ENCODE data around the gene L1CAM.
A peak's percentile ranks its signal among the peaks of the same experiment; 100 is the strongest.
"Not testable (repeated sequence)": the region's sequence is repeated elsewhere in the genome, so short reads cannot be mapped to it uniquely, and the experiment has no call there.

The L1CAM gene

GRCh38 chrX:153829799-153830639 is 56.0 kb downstream of the L1CAM start, which contains the start of gene PDZD4:
PDZD4 (minus strand) TSS chrX:153830544; CDS start chrX:153830298, 246 bp downstream.
- peaks cover 56% of the 10 kb centered on the region for H3K27me3 Mint-ChIP-seq (ENCODE audit: low read depth)
- H3K9me3 Mint-ChIP-seq, result no peaks in the 10 kb centered on the region
- H3K4me3 Mint-ChIP-seq, result peak within 1 kb of the TSS; percentile 60
- H3K36me3 Mint-ChIP-seq (ENCODE audit: low read depth), result no peaks in the 10 kb centered on the region
- H3K27ac Mint-ChIP-seq, result no peak within 1 kb of the TSS
- H3K4me1 Mint-ChIP-seq (ENCODE audit: low read depth), result peaks cover 3% of the 10 kb centered on the region

DNA sequence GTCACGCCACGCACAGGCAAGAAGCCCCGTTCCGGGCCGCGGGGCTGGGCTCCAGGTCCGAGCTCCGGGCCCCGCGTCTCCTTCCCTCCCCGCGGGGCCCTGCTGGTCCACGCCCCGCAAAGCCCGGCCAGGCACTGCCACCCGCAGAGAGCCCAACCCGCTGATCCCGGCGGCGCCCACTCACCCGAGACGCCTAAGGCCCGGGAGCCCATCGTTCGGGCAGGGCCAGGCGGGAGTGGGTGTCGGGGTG is 56.5 kb downstream of the L1CAM start:
- Mint-ChIP-seq H3K36me3 (ENCODE audit: low read depth) (no peaks in the 10 kb centered on the region), H3K4me1 (ENCODE audit: low read depth) (peaks cover 3% of the 10 kb centered on the region), H3K9me3 (no peaks in the 10 kb centered on the region), H3K27me3 (ENCODE audit: low read depth) (peaks cover 54% of the 10 kb centered on the region), H3K27ac (no peak overlapping the region), H3K4me3 (peak overlapping the region; percentile 60)

DNA sequence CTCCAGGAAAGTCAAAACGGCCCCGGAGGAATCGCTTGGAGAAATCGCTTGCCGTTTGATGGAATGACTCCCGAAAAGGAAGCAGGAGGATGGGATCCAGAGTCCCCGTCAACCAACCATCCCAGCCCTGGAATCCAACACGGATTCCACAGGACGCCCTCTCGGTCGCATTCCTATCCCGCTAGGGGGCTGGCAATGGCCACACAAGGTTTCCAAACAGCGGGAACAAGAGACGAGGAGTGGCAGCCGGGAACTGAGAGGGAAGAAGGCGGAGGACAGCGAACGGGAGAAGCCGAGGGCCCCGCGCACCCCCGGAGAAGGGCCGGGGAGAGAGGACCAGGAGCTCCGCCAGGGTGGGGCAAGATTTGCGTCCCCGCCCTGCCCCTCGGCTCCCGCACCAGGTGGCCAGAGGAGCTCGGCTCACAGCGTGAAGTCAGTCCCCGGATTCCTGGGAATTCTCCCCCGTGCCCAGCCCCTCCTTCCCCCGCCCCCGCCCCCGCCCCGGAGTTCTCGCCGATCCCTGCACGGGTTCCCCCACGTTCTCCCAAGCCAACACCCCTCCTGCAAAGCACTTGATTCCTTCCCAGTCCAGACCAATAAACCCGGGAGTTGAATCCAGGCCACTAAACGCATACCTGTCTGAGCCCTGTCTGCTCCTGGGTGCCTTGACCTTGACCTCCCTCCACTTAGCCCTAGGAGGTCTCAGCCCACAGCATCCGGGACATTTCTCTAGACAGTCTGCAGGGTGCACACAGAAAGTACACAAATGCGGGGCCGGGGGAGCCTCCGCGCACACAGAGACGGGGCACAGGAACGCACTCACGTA is 57.0 kb downstream of the L1CAM start:
- H3K9me3 Mint-ChIP-seq, result no peaks in the 10 kb centered on the region
- no peaks in the 10 kb centered on the region for H3K36me3 Mint-ChIP-seq (ENCODE audit: low read depth)
- H3K27ac Mint-ChIP-seq, result no peak overlapping the region
- peaks cover 4% of the 10 kb centered on the region for H3K4me1 Mint-ChIP-seq (ENCODE audit: low read depth)
- peaks cover 50% of the 10 kb centered on the region for H3K27me3 Mint-ChIP-seq (ENCODE audit: low read depth)
- peak overlapping the region; percentile 60 for H3K4me3 Mint-ChIP-seq

DNA sequence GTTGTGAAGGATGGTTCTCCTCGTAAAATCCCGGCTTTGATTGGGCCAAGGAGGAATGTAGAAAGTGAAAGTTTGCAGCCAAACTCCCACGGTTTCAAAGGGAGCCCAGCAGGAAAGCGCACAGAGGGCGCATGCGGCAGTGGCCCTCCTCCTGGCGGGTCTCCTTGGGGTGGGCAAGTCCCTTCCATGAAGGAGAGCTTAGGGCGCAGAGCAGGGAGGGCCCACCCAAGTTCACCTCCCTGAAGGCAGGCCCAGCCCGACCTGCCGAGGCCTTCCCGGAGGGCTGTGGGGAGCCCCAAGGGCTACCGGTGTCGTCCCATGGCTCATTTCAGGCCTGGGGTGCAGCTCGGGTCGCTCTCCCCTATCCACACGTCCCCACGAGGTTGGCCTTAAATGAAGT is 57.7 kb downstream of the L1CAM start:
- no peak overlapping the region for H3K4me3 Mint-ChIP-seq
- peaks cover 50% of the 10 kb centered on the region for H3K27me3 Mint-ChIP-seq (ENCODE audit: low read depth)
- H3K27ac Mint-ChIP-seq, result no peak overlapping the region
- peaks cover 6% of the 10 kb centered on the region for H3K4me1 Mint-ChIP-seq (ENCODE audit: low read depth)
- no peaks in the 10 kb centered on the region for H3K36me3 Mint-ChIP-seq (ENCODE audit: low read depth)
- H3K9me3 Mint-ChIP-seq, result no peaks in the 10 kb centered on the region

GRCh38 chrX:153827903-153828302 is 58.1 kb downstream of the L1CAM start:
- Mint-ChIP-seq H3K27me3 (ENCODE audit: low read depth) (peaks cover 47% of the 10 kb centered on the region), H3K9me3 (no peaks in the 10 kb centered on the region), H3K27ac (peak overlapping the region; percentile 45), H3K36me3 (ENCODE audit: low read depth) (no peaks in the 10 kb centered on the region), H3K4me3 (no peak overlapping the region), H3K4me1 (ENCODE audit: low read depth) (peaks cover 6% of the 10 kb centered on the region)

GRCh38 chrX:153827016-153827415 is 59.0 kb downstream of the L1CAM start:
- peaks cover 13% of the 10 kb centered on the region for H3K4me1 Mint-ChIP-seq (ENCODE audit: low read depth)
- peaks cover 43% of the 10 kb centered on the region for H3K27me3 Mint-ChIP-seq (ENCODE audit: low read depth)
- no peak overlapping the region for H3K4me3 Mint-ChIP-seq
- H3K9me3 Mint-ChIP-seq, result no peaks in the 10 kb centered on the region
- H3K36me3 Mint-ChIP-seq (ENCODE audit: low read depth), result no peaks in the 10 kb centered on the region
- no peak overlapping the region for H3K27ac Mint-ChIP-seq

- no peak overlapping the region for H3K4me3 Mint-ChIP-seq
- H3K27me3 Mint-ChIP-seq (ENCODE audit: low read depth), result peaks cover 32% of the 10 kb centered on the region
- no peaks in the 10 kb centered on the region for H3K9me3 Mint-ChIP-seq
- no peak overlapping the region for H3K27ac Mint-ChIP-seq
- H3K4me1 Mint-ChIP-seq (ENCODE audit: low read depth), result peaks cover 14% of the 10 kb centered on the region
- no peaks in the 10 kb centered on the region for H3K36me3 Mint-ChIP-seq (ENCODE audit: low read depth)
These were observed 60.9 kb downstream of the L1CAM start for GRCh38 chrX:153825042-153825441.

DNA sequence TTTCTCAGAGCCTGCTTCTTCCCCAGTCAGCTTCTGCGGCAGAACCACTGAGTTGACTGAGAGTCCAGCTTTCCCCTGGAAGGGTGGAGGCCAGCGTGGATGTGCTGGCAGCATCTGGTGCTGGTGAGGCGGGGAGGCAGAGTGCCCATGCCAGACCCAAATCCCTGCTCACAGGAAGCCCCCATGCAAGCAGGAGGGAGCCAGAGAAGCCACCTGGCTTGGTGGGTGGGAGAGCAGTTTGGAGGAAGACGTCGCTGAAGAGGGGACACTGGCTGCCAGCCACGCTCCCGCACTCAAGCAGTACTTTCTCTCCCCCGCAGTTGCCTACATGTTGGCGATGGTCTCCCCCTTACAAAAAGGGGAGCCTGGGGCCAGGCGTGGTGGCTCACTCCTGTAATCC is 61.6 kb downstream of the L1CAM start:
- peaks cover 14% of the 10 kb centered on the region for H3K4me1 Mint-ChIP-seq (ENCODE audit: low read depth)
- no peaks in the 10 kb centered on the region for H3K36me3 Mint-ChIP-seq (ENCODE audit: low read depth)
- H3K27me3 Mint-ChIP-seq (ENCODE audit: low read depth), result peaks cover 32% of the 10 kb centered on the region
- H3K9me3 Mint-ChIP-seq, result no peaks in the 10 kb centered on the region
- H3K4me3 Mint-ChIP-seq, result no peak overlapping the region
- no peak overlapping the region for H3K27ac Mint-ChIP-seq

- H3K9me3 Mint-ChIP-seq, result no peaks in the 10 kb centered on the region
- H3K36me3 Mint-ChIP-seq (ENCODE audit: low read depth), result no peaks in the 10 kb centered on the region
- peaks cover 16% of the 10 kb centered on the region for H3K27me3 Mint-ChIP-seq (ENCODE audit: low read depth)
- peaks cover 21% of the 10 kb centered on the region for H3K4me1 Mint-ChIP-seq (ENCODE audit: low read depth)
- no peak overlapping the region for H3K27ac Mint-ChIP-seq
- H3K4me3 Mint-ChIP-seq, result no peak overlapping the region
These were observed 64.9 kb downstream of the L1CAM start for GRCh38 chrX:153821066-153821465.

DNA sequence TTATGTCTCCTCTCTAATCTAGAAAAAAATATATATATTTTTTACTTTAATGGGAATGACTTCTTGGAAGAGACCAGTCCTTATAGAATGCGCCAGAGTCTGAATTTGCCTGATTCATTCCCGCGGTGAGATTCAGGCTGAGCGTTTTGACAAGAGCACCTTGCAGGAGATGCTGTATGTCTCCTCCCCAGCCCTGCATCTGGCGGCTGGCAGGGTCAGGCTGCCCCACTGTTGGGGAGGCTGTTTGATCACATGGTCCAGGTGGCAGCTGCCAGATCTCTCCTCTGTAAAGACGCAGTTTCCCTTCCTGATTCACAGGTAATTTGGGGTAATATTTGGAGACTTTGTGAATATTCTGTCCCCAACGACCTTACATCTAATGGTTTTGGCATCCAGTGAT is 65.4 kb downstream of the L1CAM start:
- Mint-ChIP-seq H3K4me3 (no peak overlapping the region), H3K9me3 (no peaks in the 10 kb centered on the region), H3K27me3 (ENCODE audit: low read depth) (peaks cover 14% of the 10 kb centered on the region), H3K27ac (no peak overlapping the region), H3K4me1 (ENCODE audit: low read depth) (peaks cover 21% of the 10 kb centered on the region), H3K36me3 (ENCODE audit: low read depth) (no peaks in the 10 kb centered on the region)

DNA sequence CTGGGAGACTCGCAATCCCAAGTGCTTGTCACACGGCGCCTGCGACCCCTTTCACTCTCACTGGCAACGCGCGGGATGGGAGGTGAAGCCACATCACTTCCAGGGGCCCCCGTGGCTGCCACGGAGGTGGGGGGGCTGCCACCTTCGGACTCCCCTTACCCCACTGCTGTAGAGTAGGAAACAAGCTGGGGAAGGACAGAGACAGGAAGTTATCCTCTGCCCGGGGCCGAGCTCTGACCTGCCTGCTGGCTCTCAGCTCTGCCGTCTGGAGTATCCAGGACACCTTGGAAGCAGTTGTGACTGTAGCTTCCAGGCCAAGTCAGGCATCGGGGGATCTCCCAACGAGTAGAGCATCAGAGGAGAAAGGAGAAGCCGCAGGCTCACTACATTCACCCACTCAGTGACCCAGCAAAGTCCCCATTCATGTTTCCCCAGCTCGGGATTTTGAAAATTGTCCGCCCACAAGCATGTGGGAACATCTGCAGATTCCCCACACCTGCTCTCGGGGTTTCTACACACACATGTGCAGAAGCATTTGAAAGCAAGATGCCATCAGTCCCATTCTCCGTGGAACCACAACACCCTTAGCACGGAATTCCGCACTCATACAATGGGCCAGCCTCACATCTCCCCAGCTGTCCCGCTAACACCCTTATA is 66.5 kb downstream of the L1CAM start:
- Mint-ChIP-seq H3K36me3 (ENCODE audit: low read depth) (no peaks in the 10 kb centered on the region), H3K9me3 (no peaks in the 10 kb centered on the region), H3K4me1 (ENCODE audit: low read depth) (peaks cover 26% of the 10 kb centered on the region), H3K4me3 (peak overlapping the region; percentile 7), H3K27me3 (ENCODE audit: low read depth) (peaks cover 19% of the 10 kb centered on the region), H3K27ac (no peak overlapping the region)

DNA sequence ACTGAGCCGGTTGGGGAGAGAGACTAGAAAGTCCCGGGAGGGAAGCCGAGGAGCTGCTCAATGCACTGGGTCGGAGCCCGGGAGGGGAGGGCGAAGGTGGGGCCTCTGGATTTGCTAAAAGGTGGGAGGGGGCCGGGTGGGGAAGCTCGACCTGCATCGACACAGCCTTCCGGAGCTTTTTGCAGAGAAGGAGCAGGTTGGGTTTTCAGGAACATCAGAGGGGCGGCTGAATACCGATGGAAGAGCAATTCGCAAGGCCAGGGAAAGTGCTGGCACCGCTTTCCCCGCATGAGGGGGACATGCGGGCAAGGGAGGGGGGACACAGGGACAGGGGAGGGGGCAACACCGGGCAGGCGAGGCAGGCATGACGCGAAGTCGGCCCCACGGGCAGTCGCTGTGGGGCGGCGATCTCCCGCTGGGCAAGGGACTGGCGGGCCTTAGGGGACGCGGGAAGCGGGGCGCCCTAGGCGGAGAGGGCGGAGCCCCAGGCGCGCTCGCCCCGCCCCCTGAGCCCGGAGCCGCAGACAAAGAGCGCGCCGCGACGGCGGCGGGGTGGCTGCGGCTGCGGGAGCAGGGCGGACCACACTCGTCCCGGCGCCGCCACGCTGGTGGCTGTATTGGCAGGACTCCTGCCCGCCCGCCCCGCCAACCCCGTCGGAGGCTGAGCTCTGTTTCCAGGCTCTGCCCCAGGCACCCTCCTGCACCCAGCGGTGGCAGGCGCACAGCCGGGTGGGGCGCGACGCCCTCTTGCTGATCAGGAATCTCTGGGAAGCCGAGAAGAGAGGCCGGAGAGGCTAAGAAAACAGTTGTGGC is 67.2 kb downstream of the L1CAM start:
- Mint-ChIP-seq H3K4me3 (peak overlapping the region; percentile 48), H3K4me1 (ENCODE audit: low read depth) (peaks cover 24% of the 10 kb centered on the region), H3K27ac (no peak overlapping the region), H3K36me3 (ENCODE audit: low read depth) (no peaks in the 10 kb centered on the region), H3K27me3 (ENCODE audit: low read depth) (peaks cover 20% of the 10 kb centered on the region), H3K9me3 (no peaks in the 10 kb centered on the region)

GRCh38 chrX:153818064-153818463 is 67.9 kb downstream of the L1CAM start:
- H3K27ac Mint-ChIP-seq; H3K4me3 Mint-ChIP-seq; H3K9me3 Mint-ChIP-seq; H3K36me3 Mint-ChIP-seq (ENCODE audit: low read depth): not testable (repeated sequence)
- peaks cover 24% of the 10 kb centered on the region for H3K27me3 Mint-ChIP-seq (ENCODE audit: low read depth)
- H3K4me1 Mint-ChIP-seq (ENCODE audit: low read depth), result peaks cover 24% of the 10 kb centered on the region

Data from T-helper 1 cell treated with Interleukin-12 subunit alpha and Interleukin-12 subunit beta and Interleukin-4 antibody, amounts not matched to agents 30 μg/mL and 1 μg/mL, for 36 hours (primary cell).